Upper lobe of left lung (tissue), 4 donors: ENCODE data around the gene TNNT2.

Source experiments
- CTCF ChIP-seq, 6 experiments: fragments of 450-650 bp in 4 of 6; fragments of 200-600 bp in 2 of 6; sonication (generic) in 2 of 6; IDR thresholded peaks; one replicate each; pipeline ENCODE4 v1.5.1; 2016 to 2019; ENCODE audit warnings: antibody characterized with exemption in 6 of 6
- EP300 ChIP-seq, 4 donors: sonication (generic); formaldehyde crosslinking; IDR thresholded peaks; one replicate each; pipeline ENCODE4 v1.5.1; 2017; ENCODE audit warnings: antibody characterized with exemption in 4 of 4, control low read depth in 2 of 4
- POLR2A ChIP-seq, 4 donors: fragments of 450-650 bp; IDR thresholded peaks; one replicate each; pipeline ENCODE4 v1.5.1; 2016 to 2017; ENCODE audit warnings: antibody characterized with exemption in 4 of 4, mild to moderate bottlenecking in 2 of 4
- POLR2AphosphoS5 ChIP-seq, 2 donors: sonication (generic); formaldehyde crosslinking; IDR thresholded peaks; one replicate each; pipeline ENCODE4 v1.5.1; 2017; ENCODE audit warnings: antibody characterized with exemption in 2 of 2

DNA sequence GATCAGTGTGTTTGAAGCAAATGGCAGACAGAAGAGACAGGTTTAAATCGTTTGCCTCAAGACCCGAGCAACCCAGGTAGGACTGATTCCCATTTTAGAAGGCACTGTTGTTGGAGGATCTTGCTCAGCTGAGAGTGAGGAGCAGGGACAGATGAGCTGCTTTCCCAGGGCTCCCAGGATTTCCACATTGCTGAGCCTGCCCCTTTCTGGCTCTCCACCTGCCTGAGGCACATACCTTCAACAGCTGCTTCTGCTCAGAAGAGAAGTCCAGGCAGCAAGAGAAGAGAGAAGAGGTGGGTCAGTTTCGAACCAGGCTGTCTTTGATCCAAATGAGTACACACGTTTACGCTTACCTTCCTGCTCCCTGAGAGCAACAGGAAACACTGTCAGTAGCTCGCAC is 5.7 kb downstream of the TNNT2 start:
- TF ChIP-seq CTCF (IDR thresholded peaks at IDR 0.05), result no peak
- no peak for TF ChIP-seq EP300 (IDR thresholded peaks at IDR 0.05)
- no peak for TF ChIP-seq POLR2A (IDR thresholded peaks at IDR 0.05)
- TF ChIP-seq POLR2AphosphoS5 (IDR thresholded peaks at IDR 0.05), result no peak
